H1 (cell line): ENCODE data around the gene LAMB3. TPM values are rescaled to one million over a fixed set of nuclear protein-coding genes. Genes with fewer than 3 reads are reported as not detected.

Source experiments
- BACH1 ChIP-seq: IDR thresholded peaks from 2 replicates; pipeline ENCODE4 v1.6.1; 2012; ENCODE audit warnings: low read length, improper control_type of control experiment
- BRCA1 ChIP-seq: IDR thresholded peaks from 2 replicates; pipeline ENCODE4 v1.6.1; 2012; ENCODE audit warnings: low read depth, low read length, improper control_type of control experiment
- CBX8 ChIP-seq: fragments of 300-800, 300-1000 bp; sonication (generic); IDR thresholded peaks from 2 replicates; pipeline ENCODE4 v1.7.1; 2016; ENCODE audit warnings: low read depth, low read length, borderline replicate concordance
- NRF1 ChIP-seq: IDR thresholded peaks from 2 replicates; pipeline ENCODE4 v1.6.1; 2011; ENCODE audit warnings: mild to moderate bottlenecking, low read depth, low read length, improper control_type of control experiment
- ZNF274 ChIP-seq: IDR thresholded peaks from 2 replicates; pipeline ENCODE4 v1.7.0; 2012; ENCODE audit warnings: low read length, borderline replicate concordance; ENCODE audit errors: extremely low read depth
- polyA plus RNA-seq, 7 experiments: library from polyadenylated mRNA; depleted of rRNA in 3 of 7; stranded (reverse) in 5 of 7; unstranded in 2 of 7; fragments of >200 nt in 5 of 7; fragments of 200-250 nt in 2 of 7; gene quantifications; 1 replicate in 5 of 7; 2 replicates in 1 of 7; 4 replicates in 1 of 7; pipeline versions ENCODE4 v1.2.1 to v1.2.3, GENCODE V29; 2011 to 2013; ENCODE audit warnings: missing spikeins in 2 of 7, mixed read lengths in 2 of 7
- total RNA-seq: library from RNA; stranded (reverse); fragmentation: NEBNext Ultra II Directional; extraction: Animal tissue kit (Norgen Biotek cat#: 25700); gene quantifications from 2 replicates; pipeline ENCODE4 v1.2.1, GENCODE V29; 2021
- TF ChIP-seq, protein P1 (sequence below), 3 experiments: IDR thresholded peaks; 1 replicate in 2 of 3; 2 replicates in 1 of 3; pipeline versions ENCODE4 v1.5.1 to v1.6.1; 2011; ENCODE audit warnings: low read length in 3 of 3, mild to moderate bottlenecking in 3 of 3, inconsistent platforms in 2 of 3, low read depth in 1 of 3, moderate library complexity in 1 of 3; ENCODE audit not compliant: insufficient read depth in 1 of 3; ENCODE audit errors: control extremely low read depth in 1 of 3

The LAMB3 gene
- total and polyA plus RNA-seq, 2 of the 8 experiments (the other 6 are each of a cell fraction or from before 2014, with no cell fraction given): 0.45 to 0.50 TPM

DNA sequence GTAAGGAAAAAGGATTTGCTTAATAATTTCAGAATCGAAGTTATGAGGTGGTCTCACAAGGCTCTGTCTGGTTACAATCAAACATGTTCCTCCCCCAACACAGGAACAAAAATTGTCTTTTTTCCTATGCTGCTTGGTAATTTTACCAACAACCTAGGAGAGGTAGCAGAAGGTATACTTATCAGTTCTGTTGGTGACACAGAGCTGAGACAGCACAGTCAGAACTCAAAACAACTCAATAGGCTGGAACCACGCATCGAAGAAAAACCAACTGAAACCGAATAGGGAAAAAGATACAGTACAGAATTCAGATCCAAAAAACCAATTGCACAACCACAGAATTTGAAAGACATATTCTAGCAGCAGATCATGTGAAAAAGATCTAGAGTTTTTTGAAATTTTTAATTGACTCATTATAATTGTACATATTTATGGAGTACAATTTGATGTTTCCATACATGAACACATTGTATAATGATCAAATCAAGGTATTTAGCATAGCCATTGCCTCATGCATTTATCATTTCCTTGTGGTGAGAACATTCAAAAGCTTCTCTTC is 26.8 kb upstream of the LAMB3 start (continued):
- TF ChIP-seq CBX8 (no peak), BACH1 (no peak), BRCA1 (no peak), ZNF274 (no peak), NRF1 (no peak)
- TF ChIP-seq, protein P1, sequence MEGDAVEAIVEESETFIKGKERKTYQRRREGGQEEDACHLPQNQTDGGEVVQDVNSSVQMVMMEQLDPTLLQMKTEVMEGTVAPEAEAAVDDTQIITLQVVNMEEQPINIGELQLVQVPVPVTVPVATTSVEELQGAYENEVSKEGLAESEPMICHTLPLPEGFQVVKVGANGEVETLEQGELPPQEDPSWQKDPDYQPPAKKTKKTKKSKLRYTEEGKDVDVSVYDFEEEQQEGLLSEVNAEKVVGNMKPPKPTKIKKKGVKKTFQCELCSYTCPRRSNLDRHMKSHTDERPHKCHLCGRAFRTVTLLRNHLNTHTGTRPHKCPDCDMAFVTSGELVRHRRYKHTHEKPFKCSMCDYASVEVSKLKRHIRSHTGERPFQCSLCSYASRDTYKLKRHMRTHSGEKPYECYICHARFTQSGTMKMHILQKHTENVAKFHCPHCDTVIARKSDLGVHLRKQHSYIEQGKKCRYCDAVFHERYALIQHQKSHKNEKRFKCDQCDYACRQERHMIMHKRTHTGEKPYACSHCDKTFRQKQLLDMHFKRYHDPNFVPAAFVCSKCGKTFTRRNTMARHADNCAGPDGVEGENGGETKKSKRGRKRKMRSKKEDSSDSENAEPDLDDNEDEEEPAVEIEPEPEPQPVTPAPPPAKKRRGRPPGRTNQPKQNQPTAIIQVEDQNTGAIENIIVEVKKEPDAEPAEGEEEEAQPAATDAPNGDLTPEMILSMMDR (IDR thresholded peaks at IDR 0.05; ENCODE audit: control extremely low read depth in 1 of 3, insufficient read depth in 1 of 3, low read depth in 1 of 3, low read length in 3 of 3): no peak
